SU-DHL-6 (cell line): Measurements from ENCODE around the gene BCL7C.

Experiments used
- H2AFZ ChIP-seq: fragments of 200-600 bp; sonication (generic); 2 replicates; pipeline ENCODE4 v1.6.1; 2014; ENCODE audit warnings: low read depth, mild to moderate bottlenecking, moderate library complexity, mixed read lengths, antibody characterized with exemption, low read length; ENCODE audit not compliant: severe bottlenecking
- H3F3A ChIP-seq: fragments of 200-600 bp; shearing (Covaris generic); 2 replicates; pipeline ENCODE4 v1.6.0; 2016; ENCODE audit warnings: antibody characterized with exemption, mild to moderate bottlenecking; ENCODE audit not compliant: insufficient read depth
- H3K27ac ChIP-seq: fragments of 200-600 bp; sonication (generic); 2 replicates; pipeline ENCODE4 v1.5.1; 2016; ENCODE audit warnings: low read depth, mild to moderate bottlenecking, low read length, moderate library complexity, mixed read lengths
- H3K27me3 ChIP-seq: fragments of 200-600 bp; sonication (generic), shearing (Covaris generic); 2 replicates; pipeline ENCODE4 v1.6.0; 2014; ENCODE audit warnings: mild to moderate bottlenecking, low read length
- H3K36me3 ChIP-seq: fragments of 200-600 bp; sonication (generic); 2 replicates; pipeline ENCODE4 v1.6.1; 2014; ENCODE audit warnings: mild to moderate bottlenecking, low read length, mixed read lengths
- H3K4me2 ChIP-seq: fragments of 300-600, 200-600 bp; shearing (Covaris generic), sonication (generic); 2 replicates; pipeline ENCODE4 v1.6.0; 2014; ENCODE audit warnings: low read length, low read depth, mild to moderate bottlenecking; ENCODE audit not compliant: poor library complexity, severe bottlenecking
- H3K4me3 ChIP-seq: fragments of 200-600 bp; sonication (generic); 2 replicates; pipeline ENCODE4 v1.5.1; 2014; ENCODE audit warnings: antibody characterized with exemption, low read length, mild to moderate bottlenecking, mixed read lengths; ENCODE audit not compliant: insufficient read depth, poor library complexity, severe bottlenecking
- H3K79me2 ChIP-seq: fragments of 200-600 bp; sonication (generic); 2 replicates; pipeline ENCODE4 v1.6.1; 2014; ENCODE audit warnings: mild to moderate bottlenecking, low read length, moderate library complexity; ENCODE audit not compliant: insufficient read depth
- H3K9ac ChIP-seq: fragments of 200-600 bp; sonication (generic); 2 replicates; pipeline ENCODE4 v1.7.0; 2014; ENCODE audit warnings: mild to moderate bottlenecking, low read length
- H3K9me2 ChIP-seq: fragments of 200-600 bp; sonication (generic); replicated peaks from 2 replicates; pipeline ENCODE4 v1.6.1; 2014; ENCODE audit warnings: low read length; ENCODE audit not compliant: insufficient read depth
- H3K9me3 ChIP-seq: fragments of 200-600 bp; sonication (generic); 2 replicates; pipeline ENCODE4 v1.6.1; 2014; ENCODE audit warnings: low read length, mixed read lengths; ENCODE audit not compliant: insufficient read depth
- H4K20me1 ChIP-seq: fragments of 200-600 bp; sonication (generic); 2 replicates; pipeline ENCODE4 v1.6.1; 2014; ENCODE audit warnings: low read depth, mild to moderate bottlenecking, antibody characterized with exemption, low read length, moderate library complexity, mixed read lengths
- CTCF ChIP-seq: fragments of 200-600 bp; sonication (generic); IDR thresholded peaks from one replicate; pipeline ENCODE4 v1.5.1; 2017; ENCODE audit warnings: antibody characterized with exemption, mild to moderate bottlenecking, low read length, moderate library complexity; ENCODE audit not compliant: insufficient read depth, poor library complexity, severe bottlenecking
- EZH2phosphoT487 ChIP-seq: fragments of 200-600 bp; sonication (generic), shearing (Covaris generic); conservative IDR thresholded peaks from 2 replicates; pipeline ENCODE4 v1.6.1; 2018; ENCODE audit warnings: mild to moderate bottlenecking, antibody characterized with exemption, low read length, moderate library complexity, mixed read lengths

The BCL7C gene

DNA sequence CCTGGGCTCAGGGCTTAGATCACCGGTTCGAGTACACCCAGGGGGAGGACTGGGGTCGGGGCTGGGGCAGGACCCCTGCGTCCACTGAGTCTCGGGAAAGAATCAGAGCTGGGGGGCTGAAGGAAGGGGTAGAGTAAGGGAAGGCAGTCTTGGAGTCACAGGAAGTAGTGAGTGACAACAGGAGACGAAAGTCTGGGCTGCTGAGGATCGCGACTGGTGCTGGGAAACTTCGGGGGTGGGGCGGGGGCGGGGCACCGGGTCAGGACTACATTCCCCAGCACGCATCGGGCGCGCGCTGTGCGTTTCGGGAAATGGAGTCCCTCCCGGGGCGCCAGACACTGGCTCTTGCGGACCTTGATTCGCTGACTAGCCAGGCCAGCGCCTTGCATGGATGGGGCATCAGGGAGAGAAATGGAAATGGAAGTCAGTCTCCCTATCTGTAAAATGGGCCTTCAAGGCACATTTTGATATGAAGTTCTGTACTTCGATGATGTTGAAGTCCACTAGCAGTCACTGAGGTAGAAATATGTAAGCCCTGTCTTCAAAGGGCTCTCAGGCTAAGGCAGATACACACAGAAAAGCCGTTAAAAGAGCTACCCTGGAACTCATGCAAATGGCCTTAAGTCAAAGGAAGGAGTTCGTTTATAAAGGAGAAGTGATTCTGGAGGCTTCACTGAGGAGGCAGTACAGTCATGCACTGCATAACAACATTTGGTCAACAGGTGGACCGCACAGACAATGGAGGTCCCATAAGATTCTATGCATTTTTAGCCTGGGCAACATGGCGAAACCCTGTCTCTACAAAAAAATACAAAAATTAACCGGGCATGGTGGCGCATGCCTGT is 3.2 kb upstream of the BCL7C start:
- Histone ChIP-seq H3K27ac (peak overlapping the region; percentile 49), H3F3A (peaks cover 21% of the 10 kb centered on the region), H3K79me2 (no peaks in the 10 kb centered on the region), H3K4me3 (peak overlapping the region; percentile 51), H3K27me3 (no peaks in the 10 kb centered on the region), H3K9me3 (no peaks in the 10 kb centered on the region), H2AFZ (peak overlapping the region; percentile 90), H4K20me1 (no peaks in the 10 kb centered on the region), H3K36me3 (no peaks in the 10 kb centered on the region), H3K4me2 (peak overlapping the region; percentile 61), H3K9ac (peak overlapping the region; percentile 25), H3K9me2 (no peaks in the 10 kb centered on the region)
- TF ChIP-seq CTCF (no peak), EZH2phosphoT487 (no peak)

DNA sequence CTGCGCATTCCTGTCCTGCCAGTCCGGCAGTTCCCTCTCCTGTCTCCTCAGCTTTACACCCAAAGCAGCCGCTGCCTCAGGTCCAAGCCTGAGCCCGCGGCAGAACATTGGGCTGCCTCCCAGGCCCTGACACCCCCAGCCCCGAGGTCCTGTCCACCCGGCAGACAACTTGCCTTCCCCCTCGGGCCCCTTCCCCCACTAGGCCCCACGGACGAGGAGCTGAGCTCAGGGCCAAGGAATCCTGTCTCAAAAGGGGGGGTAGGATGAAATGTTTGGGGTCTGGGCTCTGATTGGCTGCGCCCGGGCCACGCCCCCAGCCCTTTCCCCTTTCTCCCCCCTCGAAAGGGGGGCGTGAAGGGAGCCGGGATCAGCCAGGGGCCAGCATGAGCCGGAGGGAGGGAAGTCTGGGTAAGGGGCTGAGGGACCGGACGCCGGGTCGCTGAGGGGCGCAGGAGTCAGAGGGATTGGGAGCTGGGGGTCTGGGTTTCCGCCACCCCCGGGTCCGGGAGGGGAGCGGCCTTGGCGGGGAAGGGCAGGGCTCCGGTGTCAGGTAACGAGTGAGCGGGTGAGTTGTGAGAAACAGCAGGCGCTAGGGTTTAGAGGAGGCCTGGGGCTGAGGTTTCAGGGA is 2.5 kb upstream of the BCL7C start, which contains the start of gene CTF1:
Gene CTF1 (plus strand): TSS at position 354 of the 628 bp plus-strand sequence. CDS start 30 bp downstream, at position 384.
- Histone ChIP-seq H3K27ac (peak within 1 kb of the TSS; percentile 49), H3K4me3 (peak within 1 kb of the TSS; percentile 51)

GRCh38 chr16:30895627-30896260 is 1.9 kb upstream of the BCL7C start:
- Histone ChIP-seq H3K9me3 (no peaks in the 10 kb centered on the region), H3K9ac (no peak overlapping the region), H4K20me1 (no peaks in the 10 kb centered on the region), H3K9me2 (no peaks in the 10 kb centered on the region), H3K27me3 (no peaks in the 10 kb centered on the region), H3K36me3 (no peaks in the 10 kb centered on the region), H3K4me2 (no peak overlapping the region), H2AFZ (no peak overlapping the region), H3K27ac (no peak overlapping the region), H3F3A (peaks cover 21% of the 10 kb centered on the region), H3K4me3 (no peak overlapping the region), H3K79me2 (no peaks in the 10 kb centered on the region)
- TF ChIP-seq EZH2phosphoT487 (no peak), CTCF (no peak)

More for the DNA sequence above, 2.5 kb upstream of the BCL7C start, which contains the start of gene CTF1:
- H2AFZ ChIP-seq: peak within 1 kb of the TSS; percentile 90
- peak within 1 kb of the TSS; percentile 61 for H3K4me2 ChIP-seq
- no peaks in the 10 kb centered on the region for H4K20me1 ChIP-seq
- no peaks in the 10 kb centered on the region for H3K9me3 ChIP-seq
- no peaks in the 10 kb centered on the region for H3K27me3 ChIP-seq
- peaks cover 21% of the 10 kb centered on the region for H3F3A ChIP-seq
- H3K36me3 ChIP-seq: no peaks in the 10 kb centered on the region
- peak within 1 kb of the TSS; percentile 25 for H3K9ac ChIP-seq
- no peaks in the 10 kb centered on the region for H3K79me2 ChIP-seq
- no peaks in the 10 kb centered on the region for H3K9me2 ChIP-seq
- TF ChIP-seq EZH2phosphoT487: no peak
- TF ChIP-seq CTCF: no peak
